Measurements from ENCODE around the gene NRTN.

DNA sequence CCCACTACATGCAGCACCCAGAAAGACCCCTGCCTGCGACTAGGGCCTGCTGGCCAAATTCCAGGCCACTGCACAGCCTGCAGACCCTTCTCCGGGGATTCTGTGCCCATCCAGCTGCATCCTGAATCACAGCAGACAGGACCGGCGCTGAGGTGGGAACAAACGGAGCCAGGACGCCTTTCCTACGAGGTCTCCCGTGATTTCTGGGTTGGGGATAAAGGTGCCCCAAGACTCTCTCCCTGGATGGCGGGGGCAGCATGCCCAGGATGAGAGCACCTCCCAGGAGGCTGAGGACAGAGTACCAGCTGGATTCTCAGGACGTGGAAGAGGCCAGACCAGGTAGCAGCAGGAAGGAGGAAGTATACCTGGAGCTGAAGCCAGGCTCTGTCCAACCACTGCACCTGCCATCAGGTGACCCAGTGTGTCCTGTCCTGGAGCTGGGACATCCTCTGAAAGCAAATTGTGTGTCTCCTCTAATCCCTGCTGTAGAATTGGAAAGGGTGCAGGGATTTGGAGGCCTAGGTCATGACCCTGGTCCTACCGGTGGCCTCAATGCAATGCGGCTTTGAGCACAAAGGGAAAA, 68.8 kb downstream of the NRTN start:
- no peak for TF ChIP-seq EZH2phosphoT487 (IDR thresholded peaks at IDR 0.05; ENCODE audit: borderline replicate concordance)
- TF ChIP-seq, protein P1, sequence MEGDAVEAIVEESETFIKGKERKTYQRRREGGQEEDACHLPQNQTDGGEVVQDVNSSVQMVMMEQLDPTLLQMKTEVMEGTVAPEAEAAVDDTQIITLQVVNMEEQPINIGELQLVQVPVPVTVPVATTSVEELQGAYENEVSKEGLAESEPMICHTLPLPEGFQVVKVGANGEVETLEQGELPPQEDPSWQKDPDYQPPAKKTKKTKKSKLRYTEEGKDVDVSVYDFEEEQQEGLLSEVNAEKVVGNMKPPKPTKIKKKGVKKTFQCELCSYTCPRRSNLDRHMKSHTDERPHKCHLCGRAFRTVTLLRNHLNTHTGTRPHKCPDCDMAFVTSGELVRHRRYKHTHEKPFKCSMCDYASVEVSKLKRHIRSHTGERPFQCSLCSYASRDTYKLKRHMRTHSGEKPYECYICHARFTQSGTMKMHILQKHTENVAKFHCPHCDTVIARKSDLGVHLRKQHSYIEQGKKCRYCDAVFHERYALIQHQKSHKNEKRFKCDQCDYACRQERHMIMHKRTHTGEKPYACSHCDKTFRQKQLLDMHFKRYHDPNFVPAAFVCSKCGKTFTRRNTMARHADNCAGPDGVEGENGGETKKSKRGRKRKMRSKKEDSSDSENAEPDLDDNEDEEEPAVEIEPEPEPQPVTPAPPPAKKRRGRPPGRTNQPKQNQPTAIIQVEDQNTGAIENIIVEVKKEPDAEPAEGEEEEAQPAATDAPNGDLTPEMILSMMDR (conservative IDR thresholded peaks at IDR 0.05; ENCODE audit: low read length), result no peak
